HG03103 (cell line): ENCODE data around the gene DDX31.

Experiments used
- ATAC-seq: cut with Tn5 transposase; IDR thresholded peaks from one replicate; pipeline ENCODE4 v1.9.1; 2021; ENCODE audit warnings: low read depth; ENCODE audit not compliant: unreplicated experiment

DDX31 gene

GRCh38 chr9:132638240-132638639 lies 31.5 kb downstream of the DDX31 start:
- no peak for ATAC-seq

DNA sequence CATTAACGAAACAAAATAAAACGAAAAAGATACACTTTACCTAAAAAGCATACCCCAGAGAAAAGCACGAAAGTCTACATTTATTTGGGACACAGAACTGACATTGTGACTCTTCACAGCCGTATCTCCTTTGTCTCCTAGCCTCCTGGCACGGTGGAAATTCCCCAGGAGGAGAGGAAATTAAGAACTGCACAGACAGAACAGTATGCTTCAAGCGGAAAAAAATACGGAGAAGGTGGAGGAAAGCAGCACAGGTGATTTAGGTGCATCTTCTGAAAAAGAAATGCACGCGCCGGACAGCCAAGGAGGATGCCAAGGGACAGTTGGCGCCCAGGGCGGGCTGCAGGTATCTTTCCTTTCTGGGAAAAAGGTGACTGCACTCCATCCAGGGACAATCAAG lies 32.0 kb downstream of the DDX31 start:
- ATAC-seq, result no peak

DNA sequence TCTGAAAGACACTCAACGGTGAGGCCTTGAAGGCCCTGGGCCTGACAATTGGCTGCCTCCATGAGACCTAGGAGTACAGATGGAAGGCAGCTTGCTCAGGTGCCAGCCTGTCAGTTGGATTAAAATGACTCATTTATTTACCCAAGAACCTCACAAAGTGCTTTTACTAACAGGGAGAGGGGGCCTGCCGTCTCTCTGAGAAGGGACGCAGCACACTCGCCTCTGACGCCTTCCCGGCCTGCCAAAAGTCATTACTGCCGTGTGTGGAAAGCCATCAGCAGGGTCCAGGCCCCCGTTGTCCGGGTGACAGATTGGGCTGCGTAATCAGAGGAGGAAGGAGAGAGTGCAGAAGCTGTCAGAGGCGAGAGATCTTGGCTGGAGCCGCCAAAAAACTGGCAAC lies 32.4 kb downstream of the DDX31 start:
- no peak for ATAC-seq

GRCh38 chr9:132634327-132634726 lies 35.5 kb downstream of the DDX31 start:
- ATAC-seq, result no peak

- no peak for ATAC-seq
Observed at GRCh38 chr9:132632413-132633129, 37.2 kb downstream of the DDX31 start.

DNA sequence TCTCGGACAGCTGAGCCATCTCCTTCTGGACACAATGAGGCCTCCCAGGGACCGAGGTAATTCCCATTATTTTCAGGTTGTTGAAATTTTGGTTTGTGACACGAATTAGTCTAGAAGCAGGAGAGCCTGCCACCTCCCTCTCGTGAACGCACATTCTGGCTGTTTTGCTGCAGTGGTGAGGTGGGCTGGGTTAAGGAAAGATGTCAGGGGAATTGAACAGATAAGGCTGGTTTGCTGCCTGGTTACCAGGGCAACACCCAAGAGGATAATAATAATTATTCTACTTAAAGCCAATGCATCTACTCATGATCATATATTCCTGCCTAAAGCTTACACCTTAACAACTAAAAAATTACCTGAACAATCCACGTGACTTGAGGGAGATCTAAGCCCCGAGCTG lies 38.1 kb downstream of the DDX31 start:
- ATAC-seq, result no peak

DNA sequence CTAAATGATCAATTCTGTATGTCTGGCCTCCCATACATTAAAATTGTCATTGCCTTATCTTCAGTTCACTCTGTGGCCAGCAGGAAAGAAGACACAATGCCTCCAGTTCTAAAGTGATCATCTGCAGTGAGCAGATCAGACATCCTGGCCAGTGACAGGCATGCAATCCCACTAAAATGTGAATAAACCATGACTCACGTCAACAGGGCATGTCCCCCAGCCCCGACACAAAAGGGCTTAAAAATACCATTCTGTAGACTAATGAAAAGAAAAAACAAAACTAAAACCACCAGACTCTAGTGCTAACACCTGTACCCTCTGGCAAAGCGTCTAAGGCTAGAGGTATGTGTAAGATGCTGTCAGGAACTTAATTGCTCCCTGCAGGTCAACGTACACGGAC lies 38.5 kb downstream of the DDX31 start:
- ATAC-seq, result no peak

DNA sequence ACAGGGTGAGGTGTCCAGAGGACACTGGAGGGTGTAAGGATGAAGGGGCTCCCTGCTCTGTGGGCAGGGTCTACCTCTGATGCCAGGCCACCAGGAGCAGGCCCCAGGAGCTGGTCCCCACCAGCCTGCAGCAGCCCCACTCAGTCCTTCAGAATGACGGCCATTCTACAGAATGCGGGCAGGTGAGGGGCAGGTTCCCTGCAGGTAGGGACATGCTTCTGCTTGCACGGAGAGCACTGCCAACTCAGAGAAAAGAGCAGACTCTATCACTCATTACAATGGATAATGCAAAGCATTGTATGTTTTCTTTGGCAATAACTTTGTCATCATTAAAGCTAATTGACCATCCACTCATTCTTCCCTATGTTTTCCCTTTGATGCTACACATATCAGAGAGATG lies 39.0 kb downstream of the DDX31 start:
- ATAC-seq, result no peak

DNA sequence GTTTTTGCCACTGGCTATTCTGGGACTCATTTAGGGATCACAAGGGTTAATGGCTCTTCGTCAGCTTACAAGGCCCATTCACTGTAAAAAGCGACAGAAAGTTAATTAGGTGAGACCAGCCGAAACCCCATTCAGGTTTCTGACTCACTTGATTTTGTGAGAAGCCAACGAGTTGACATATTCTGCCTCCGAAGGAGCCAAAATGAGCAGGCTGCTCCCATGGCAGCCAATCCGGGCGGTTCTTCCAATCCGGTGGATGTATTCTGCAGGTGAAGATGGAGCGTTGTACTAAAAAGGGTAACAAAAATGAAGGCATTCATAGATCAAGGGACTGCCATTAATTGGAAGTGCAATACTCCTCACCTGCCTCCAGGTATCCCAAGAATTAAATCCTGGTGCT lies 39.7 kb downstream of the DDX31 start:
- ATAC-seq, result no peak

- ATAC-seq, result no peak
Observed at GRCh38 chr9:132628746-132629145, 41.0 kb downstream of the DDX31 start.

GRCh38 chr9:132627594-132627993 lies 42.2 kb downstream of the DDX31 start:
- ATAC-seq, result no peak

DNA sequence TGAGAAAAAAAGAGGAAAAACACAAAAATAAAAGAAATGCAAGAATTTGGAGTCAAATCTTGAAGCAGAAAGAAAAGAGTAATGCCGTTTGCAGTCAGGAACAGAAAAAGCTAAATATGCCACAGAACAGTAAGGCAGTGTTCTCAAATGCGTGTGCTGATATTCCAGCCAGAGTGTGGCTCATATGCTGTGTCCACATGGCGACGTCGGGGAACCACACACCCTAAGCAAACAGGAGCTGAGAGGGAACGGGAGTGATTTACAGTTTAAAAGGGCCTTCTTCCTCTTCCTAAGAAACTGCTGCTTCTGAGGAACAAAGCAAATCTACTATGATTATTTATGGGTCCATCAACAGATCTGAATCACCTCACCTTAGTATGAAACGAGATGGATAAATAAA lies 42.7 kb downstream of the DDX31 start:
- no peak for ATAC-seq

GRCh38 chr9:132626285-132626684 lies 43.5 kb downstream of the DDX31 start:
- no peak for ATAC-seq

GRCh38 chr9:132622159-132622558 lies 47.6 kb downstream of the DDX31 start:
- ATAC-seq, result no peak

- ATAC-seq, result no peak
Observed at GRCh38 chr9:132616725-132617124, 53.1 kb downstream of the DDX31 start.

GRCh38 chr9:132615774-132616173 lies 54.0 kb downstream of the DDX31 start:
- ATAC-seq, result no peak

GRCh38 chr9:132614324-132614723 lies 55.5 kb downstream of the DDX31 start:
- ATAC-seq, result no peak

GRCh38 chr9:132610661-132611060 lies 59.1 kb downstream of the DDX31 start:
- ATAC-seq, result no peak

DNA sequence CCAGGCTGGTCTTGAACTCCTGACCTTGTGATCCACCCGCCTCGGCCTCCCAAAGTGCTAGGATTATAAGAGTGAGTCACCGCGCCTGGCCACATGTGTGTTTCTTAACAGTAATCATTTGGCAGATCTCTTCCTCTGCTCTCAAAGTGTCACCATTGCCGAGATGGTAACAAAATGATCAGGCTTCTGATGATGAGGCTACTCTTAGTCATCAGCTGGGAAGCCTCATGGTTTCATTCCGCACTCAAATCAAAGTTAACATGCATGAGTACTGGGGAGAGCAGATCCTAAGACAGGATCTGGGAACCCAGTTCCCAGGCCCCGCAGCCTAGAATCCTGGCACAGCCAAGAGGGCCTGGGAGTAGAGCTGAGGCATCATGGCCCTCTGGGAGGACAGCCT lies 60.0 kb downstream of the DDX31 start:
- no peak for ATAC-seq

DNA sequence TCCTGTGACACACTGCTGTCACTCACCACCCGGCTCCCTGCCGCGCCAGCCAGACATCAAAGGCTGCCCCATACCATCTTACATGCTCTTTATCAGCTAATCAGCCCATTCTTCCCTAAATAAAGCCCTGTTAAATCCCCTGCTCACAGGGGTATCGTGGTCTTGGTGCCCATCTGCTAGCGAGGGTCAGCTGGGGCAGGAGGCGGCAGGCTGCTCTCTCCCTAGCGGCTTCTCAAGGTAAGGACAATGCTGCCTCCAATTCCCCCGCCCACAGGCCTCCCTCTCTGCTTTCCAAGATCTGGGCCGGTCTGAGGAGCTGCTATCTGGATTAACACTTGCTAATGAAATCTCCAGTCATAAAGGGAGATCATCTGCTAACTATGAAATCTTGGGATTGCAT lies 60.6 kb downstream of the DDX31 start:
- no peak for ATAC-seq

GRCh38 chr9:132606066-132606465 lies 63.7 kb downstream of the DDX31 start:
- ATAC-seq, result no peak

DNA sequence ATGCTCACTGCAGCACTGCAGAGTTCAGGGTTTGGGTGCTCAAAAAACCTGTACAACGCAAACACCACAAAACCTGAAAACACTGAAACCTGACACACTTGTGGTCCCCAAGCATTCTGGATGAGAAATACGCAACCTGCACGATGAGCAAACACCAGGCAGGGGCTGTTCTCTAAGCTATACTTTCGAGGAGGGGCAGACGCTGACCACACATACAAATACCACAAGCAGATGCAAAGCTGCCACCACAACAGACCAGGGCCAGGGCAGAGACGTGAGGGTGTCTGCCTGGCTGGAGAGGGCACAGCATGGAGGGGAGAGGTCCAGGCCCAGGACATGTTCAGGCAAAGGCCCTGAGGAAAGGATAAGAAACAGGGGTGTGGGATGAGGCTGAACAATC lies 64.4 kb downstream of the DDX31 start:
- no peak for ATAC-seq

DNA sequence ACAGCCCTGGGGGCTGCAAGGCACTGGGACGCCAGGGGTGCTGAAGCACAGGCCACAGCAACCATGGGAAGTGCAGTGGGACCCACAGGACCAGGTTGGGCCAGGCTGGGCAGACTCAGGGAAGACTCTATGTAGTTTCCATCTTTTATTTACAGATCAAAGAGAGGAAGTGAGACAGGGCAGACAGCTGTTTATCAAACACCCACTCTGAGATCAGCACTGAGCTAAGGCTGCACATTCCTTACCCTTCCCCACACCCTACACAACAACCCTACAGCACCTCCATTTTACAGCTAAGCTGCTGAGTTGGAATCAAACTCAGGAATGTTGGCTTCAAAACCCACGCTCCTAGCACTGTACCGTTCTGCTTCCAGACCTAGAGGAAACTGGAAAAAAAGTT lies 67.6 kb downstream of the DDX31 start:
- no peak for ATAC-seq
